Activated CD8-positive, alpha-beta memory T cell treated with anti-CD3 and anti-CD28 coated beads, Interleukin-2, amount 50 U/mL, for 1 hour (primary cell): ENCODE data around the gene EPHA3.

Experiments
- DNase-seq: peaks from one replicate; pipeline ENCODE4 v3.0.0-alpha.2; 2020; ENCODE audit errors: extremely low read depth

Gene EPHA3

GRCh38 chr3:89107461-89108290 lies at the start of gene EPHA3:
EPHA3 (plus strand) TSS chr3:89107621; CDS start chr3:89107749, 128 bp downstream.
- no peak for DNase-seq

- no peak for DNase-seq
These were observed 49.0 kb upstream of the EPHA3 start for GRCh38 chr3:89058371-89058770.

GRCh38 chr3:89059211-89059925 lies 48.1 kb upstream of the EPHA3 start:
- no peak for DNase-seq

GRCh38 chr3:89061259-89061658 lies 46.2 kb upstream of the EPHA3 start:
- no peak for DNase-seq

GRCh38 chr3:89067736-89068135 lies 39.7 kb upstream of the EPHA3 start:
- DNase-seq: no peak

GRCh38 chr3:89072642-89073041 lies 34.8 kb upstream of the EPHA3 start:
- no peak for DNase-seq

- DNase-seq: no peak
These were observed 27.5 kb upstream of the EPHA3 start for GRCh38 chr3:89079944-89080343.

- no peak for DNase-seq
These were observed 19.6 kb upstream of the EPHA3 start for GRCh38 chr3:89087851-89088250.

GRCh38 chr3:89098173-89098572 lies 9.2 kb upstream of the EPHA3 start:
- no peak for DNase-seq

GRCh38 chr3:89098964-89099585 lies 8.3 kb upstream of the EPHA3 start:
- no peak for DNase-seq

- DNase-seq: no peak
These were observed 6.2 kb upstream of the EPHA3 start for GRCh38 chr3:89101251-89101650.

- no peak for DNase-seq
These were observed 5.5 kb upstream of the EPHA3 start for GRCh38 chr3:89101921-89102320.

- DNase-seq: no peak
These were observed 2.9 kb upstream of the EPHA3 start for GRCh38 chr3:89104499-89104898.

GRCh38 chr3:89105503-89105902 lies 1.9 kb upstream of the EPHA3 start:
- DNase-seq: no peak

- no peak for DNase-seq
These were observed 800 bp downstream of the EPHA3 start for GRCh38 chr3:89108291-89108550.

GRCh38 chr3:89113344-89113743 lies 5.9 kb downstream of the EPHA3 start:
- DNase-seq: no peak

- no peak for DNase-seq
These were observed 6.7 kb downstream of the EPHA3 start for GRCh38 chr3:89113893-89114840.

GRCh38 chr3:89114841-89115223 lies 7.4 kb downstream of the EPHA3 start:
- DNase-seq: no peak

GRCh38 chr3:89116476-89116875 lies 9.1 kb downstream of the EPHA3 start:
- no peak for DNase-seq

GRCh38 chr3:89138048-89138447 lies 30.6 kb downstream of the EPHA3 start:
- DNase-seq: no peak

GRCh38 chr3:89139870-89140269 lies 32.4 kb downstream of the EPHA3 start:
- DNase-seq: no peak

GRCh38 chr3:89144080-89144479 lies 36.7 kb downstream of the EPHA3 start:
- DNase-seq: no peak
